Measurements from ENCODE around the gene SETBP1. TPM values are rescaled to one million over a fixed set of nuclear protein-coding genes. Genes with fewer than 3 reads are reported as not detected.

SETBP1 gene
- total and polyA plus RNA-seq, 2 of the 4 experiments (the other 2 are of a cell fraction), result 0.19 to 0.36 TPM

DNA sequence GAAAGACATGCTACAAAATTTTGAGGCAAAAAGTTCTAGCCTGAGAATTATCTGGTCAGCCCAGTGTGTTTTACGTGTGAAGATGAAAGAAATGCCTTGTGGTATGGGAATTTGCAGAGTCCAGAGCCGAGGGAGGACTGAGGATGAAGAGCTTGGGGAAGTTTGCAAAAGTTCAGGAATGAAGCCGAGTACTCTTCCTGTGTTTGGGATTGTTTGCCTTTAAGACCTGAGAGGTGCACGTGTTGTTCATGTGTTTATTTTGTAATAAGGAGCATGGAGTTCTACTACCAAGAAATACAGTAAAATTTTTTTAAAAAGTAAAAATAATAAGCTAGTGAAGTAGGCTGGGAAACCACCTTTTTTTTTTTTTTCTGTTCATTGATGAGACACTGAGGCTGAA lies 14.8 kb downstream of the SETBP1 start:
- no peaks in the 10 kb centered on the region for H3K79me1 ChIP-seq (ENCODE audit: low read depth in 1 of 2, low read length in 2 of 2)
- BruUV-seq (replicated peaks), result no TSS peak
- no peak overlapping the region for H3K23ac ChIP-seq (ENCODE audit: low read depth, low read length)
- DNase-seq, result no peak
- H4K8ac ChIP-seq (ENCODE audit: low read depth in 2 of 2, low read length in 2 of 2), result no peak overlapping the region
- H3K4me2 ChIP-seq (ENCODE audit: low read depth, low read length), result no peak overlapping the region
- ATAC-seq (ENCODE audit: low read depth), result no peak
- no CpG with 5 or more reads among the region's 4 CpGs for WGBS, 2 experiments (ENCODE audit: extremely low coverage in 2 of 2, insufficient read length in 1 of 2)
- no peak overlapping the region for H3K27ac ChIP-seq (ENCODE audit: insufficient read depth, low read length)
- H3K4me3 ChIP-seq (ENCODE audit: insufficient read depth, low read depth, low read length), result no peak overlapping the region
- H2BK120ac ChIP-seq (ENCODE audit: low read depth, low read length), result no peak overlapping the region
- no peak overlapping the region for H2BK5ac ChIP-seq (ENCODE audit: low read depth, low read length, poor library complexity, severe bottlenecking)
- H3K36me3 ChIP-seq (ENCODE audit: control insufficient read depth, insufficient read depth, low read length), result no peaks in the 10 kb centered on the region
- no peak overlapping the region for H3K14ac ChIP-seq (replicated peaks; ENCODE audit: low read depth, low read length)
- H4K20me1 ChIP-seq (ENCODE audit: insufficient read depth, low read length), result no peaks in the 10 kb centered on the region
- CTCF ChIA-PET, result interaction anchor here (0.7 kb wide), 1 partner anchor 52 kb away, joined by 5 read pairs; no protein-coding TSS in a partner anchor
- intact Hi-C loops (cut with micrococcal nuclease), result no loop called here
- no peak overlapping the region for H3K18ac ChIP-seq (ENCODE audit: low read depth, low read length)
- H3K9me3 ChIP-seq (ENCODE audit: control insufficient read depth, insufficient read depth, low read length), result no peaks in the 10 kb centered on the region
- no peak overlapping the region for H2AK9ac ChIP-seq (replicated peaks; ENCODE audit: low read depth, low read length, poor library complexity)
- H4K91ac ChIP-seq (ENCODE audit: insufficient read depth, low read depth, low read length), result no peak overlapping the region
- peaks cover 2% of the 10 kb centered on the region for H3K27me3 ChIP-seq (ENCODE audit: control insufficient read depth, insufficient read depth, low read length)
- H3K9ac ChIP-seq (ENCODE audit: low read depth, low read length), result no peak overlapping the region
- no peak overlapping the region for H2AFZ ChIP-seq (replicated peaks; ENCODE audit: low read length, poor library complexity)
- no peak overlapping the region for H2BK15ac ChIP-seq (ENCODE audit: low read depth, low read length)
- no peak overlapping the region for H2BK20ac ChIP-seq (ENCODE audit: low read depth, low read length)
- no peak overlapping the region for H3K4ac ChIP-seq (ENCODE audit: low read depth, low read length)
- H2AK5ac ChIP-seq (ENCODE audit: low read depth, low read length), result no peak overlapping the region
- dilution Hi-C loops (cut with HindIII; ENCODE audit: low sequenced_read_pairs, unreplicated experiment), result no loop called here
- H4K5ac ChIP-seq (ENCODE audit: low read depth, low read length), result no peak overlapping the region
- POLR2A ChIA-PET (ENCODE audit: unreplicated experiment), result no interaction called here
- in situ Hi-C loops (cut with MboI; ENCODE audit: low sequenced_read_pairs), result no loop called here
- H3K4me1 ChIP-seq (ENCODE audit: control insufficient read depth, insufficient read depth, low read length), result no peaks in the 10 kb centered on the region
- TF ChIP-seq CHD1 (IDR thresholded peaks at IDR 0.05; ENCODE audit: low read depth, low read length), result no peak
- TF ChIP-seq BHLHE40 (IDR thresholded peaks at IDR 0.05; ENCODE audit: low read depth, low read length), result no peak
- no peak for TF ChIP-seq RAD21 (IDR thresholded peaks at IDR 0.05; ENCODE audit: low read length)
- TF ChIP-seq MAZ (IDR thresholded peaks at IDR 0.05; ENCODE audit: borderline replicate concordance, low read depth, low read length), result no peak
- no peak for TF ChIP-seq MXI1 (IDR thresholded peaks at IDR 0.05; ENCODE audit: borderline replicate concordance, low read depth, low read length)
- TF ChIP-seq, protein P1, sequence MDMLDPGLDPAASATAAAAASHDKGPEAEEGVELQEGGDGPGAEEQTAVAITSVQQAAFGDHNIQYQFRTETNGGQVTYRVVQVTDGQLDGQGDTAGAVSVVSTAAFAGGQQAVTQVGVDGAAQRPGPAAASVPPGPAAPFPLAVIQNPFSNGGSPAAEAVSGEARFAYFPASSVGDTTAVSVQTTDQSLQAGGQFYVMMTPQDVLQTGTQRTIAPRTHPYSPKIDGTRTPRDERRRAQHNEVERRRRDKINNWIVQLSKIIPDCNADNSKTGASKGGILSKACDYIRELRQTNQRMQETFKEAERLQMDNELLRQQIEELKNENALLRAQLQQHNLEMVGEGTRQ (IDR thresholded peaks at IDR 0.05; ENCODE audit: low read depth, low read length), result no peak
- TF ChIP-seq, protein P2, sequence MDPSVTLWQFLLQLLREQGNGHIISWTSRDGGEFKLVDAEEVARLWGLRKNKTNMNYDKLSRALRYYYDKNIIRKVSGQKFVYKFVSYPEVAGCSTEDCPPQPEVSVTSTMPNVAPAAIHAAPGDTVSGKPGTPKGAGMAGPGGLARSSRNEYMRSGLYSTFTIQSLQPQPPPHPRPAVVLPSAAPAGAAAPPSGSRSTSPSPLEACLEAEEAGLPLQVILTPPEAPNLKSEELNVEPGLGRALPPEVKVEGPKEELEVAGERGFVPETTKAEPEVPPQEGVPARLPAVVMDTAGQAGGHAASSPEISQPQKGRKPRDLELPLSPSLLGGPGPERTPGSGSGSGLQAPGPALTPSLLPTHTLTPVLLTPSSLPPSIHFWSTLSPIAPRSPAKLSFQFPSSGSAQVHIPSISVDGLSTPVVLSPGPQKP (IDR thresholded peaks at IDR 0.05; ENCODE audit: borderline replicate concordance, low read depth, low read length), result no peak
- TF ChIP-seq NFE2L2 (IDR thresholded peaks at IDR 0.05; ENCODE audit: low read depth, low read length), result no peak
- TF ChIP-seq MAFK (IDR thresholded peaks at IDR 0.05; ENCODE audit: low read depth, low read length), result no peak
- TF ChIP-seq RCOR1 (IDR thresholded peaks at IDR 0.05; ENCODE audit: insufficient replicate concordance, low read length), result no peak
- TF ChIP-seq CEBPB (IDR thresholded peaks at IDR 0.05; ENCODE audit: low read depth, low read length), result no peak
- no peak overlapping the region for H3K56ac ChIP-seq (ENCODE audit: extremely low read depth, insufficient read depth, low read length)
- H3K9me1 ChIP-seq (ENCODE audit: insufficient read depth, low read length), result no peaks in the 10 kb centered on the region

Measured in IMR-90 (cell line).